Motor neuron (in vitro differentiated cells): ENCODE measurements around the gene RABGAP1L. TPM values are rescaled to one million over a fixed set of nuclear protein-coding genes. Genes with fewer than 3 reads are reported as not detected.
A peak's percentile ranks its signal among the peaks of the same experiment; 100 is the strongest.

Experiments
- ATAC-seq, 8 experiments: fragments of 200-7000 bp; cut with Tn5 transposase; replicated peaks in 6 of 8; 2 replicates each; pipeline ENCODE4 v1.8.0; 2021; ENCODE audit warnings: mild to moderate bottlenecking in 8 of 8, moderate library complexity in 8 of 8
- H3K27ac ChIP-seq, 2 donors: fragments of 250-450 bp; sonication (Bioruptor Pico); 2 replicates each; pipeline ENCODE4 v1.9.0; 2021; ENCODE audit warnings: antibody characterized with exemption in 2 of 2, mild to moderate bottlenecking in 2 of 2, moderate library complexity in 1 of 2
- H3K4me1 ChIP-seq, 2 donors: fragments of 250-450 bp; sonication (Bioruptor Pico); replicated peaks in 1 of 2; 2 replicates each; pipeline ENCODE4 v1.6.1; 2021; ENCODE audit warnings: antibody characterized with exemption in 2 of 2, mild to moderate bottlenecking in 2 of 2, moderate library complexity in 1 of 2
- H3K4me3 ChIP-seq, 5 donors: fragments of 250-450 bp; sonication (Bioruptor Pico); 2 replicates each; pipeline ENCODE4 v1.9.0; 2021; ENCODE audit warnings: antibody characterized with exemption in 5 of 5, mild to moderate bottlenecking in 5 of 5, moderate library complexity in 4 of 5
- WGBS, 10 experiments: fragments of 450-650 bp; shearing (Covaris generic); methylation state at CpG; one replicate each; pipeline ENCODE4 v1.0.0; 2022; 5-methylcytosine and 5-hydroxymethylcytosine counted together
- in situ Hi-C, 9 experiments: fragments of 400-800 bp; cut with MboI; loops; one replicate each; pipeline ENCODE4 v1.15.0; 2021; ENCODE audit warnings: low sequenced_read_pairs in 9 of 9, low pct_unique_long_range_greater_than_20kb in 2 of 9; ENCODE audit not compliant: unreplicated experiment in 9 of 9
- total RNA-seq, 8 experiments: library from RNA; unstranded; fragments of 300-600 nt; gene quantifications; 2 replicates each; pipeline versions ENCODE4 v1.2.3 to v1.2.4, GENCODE V29; 2022

RABGAP1L gene
- total RNA-seq, 8 experiments from 2014 or later: 22.0 to 60.3 (median 45.3) TPM

DNA sequence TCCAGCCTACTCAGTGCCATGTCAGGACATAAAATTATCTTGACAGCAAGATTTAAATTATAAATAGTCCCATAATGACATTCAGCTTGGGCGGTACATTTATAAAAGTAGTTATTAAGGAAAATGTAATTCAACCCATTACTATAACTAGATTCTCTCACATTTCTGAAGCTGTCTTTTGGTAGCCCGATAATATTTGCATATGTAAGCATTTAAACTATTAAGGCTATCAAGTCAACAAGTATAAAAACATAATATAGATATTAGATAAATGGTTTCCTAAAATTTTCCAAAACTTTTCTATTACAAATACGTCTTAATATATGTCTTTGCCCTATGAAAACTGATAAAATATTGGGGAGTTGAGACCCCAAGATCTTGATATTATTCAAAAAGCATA lies 266.8 kb downstream of the RABGAP1L start:
- ATAC-seq: no peak
- WGBS, 10 experiments: 60 to 94% (median 88%) methylated on average over 2 to 3 of the region's 3 CpGs
- Histone ChIP-seq H3K27ac (no peak overlapping the region), H3K4me1 (no peaks in the 10 kb centered on the region), H3K4me3 (no peak overlapping the region)
- in situ Hi-C loops: no loop called here

DNA sequence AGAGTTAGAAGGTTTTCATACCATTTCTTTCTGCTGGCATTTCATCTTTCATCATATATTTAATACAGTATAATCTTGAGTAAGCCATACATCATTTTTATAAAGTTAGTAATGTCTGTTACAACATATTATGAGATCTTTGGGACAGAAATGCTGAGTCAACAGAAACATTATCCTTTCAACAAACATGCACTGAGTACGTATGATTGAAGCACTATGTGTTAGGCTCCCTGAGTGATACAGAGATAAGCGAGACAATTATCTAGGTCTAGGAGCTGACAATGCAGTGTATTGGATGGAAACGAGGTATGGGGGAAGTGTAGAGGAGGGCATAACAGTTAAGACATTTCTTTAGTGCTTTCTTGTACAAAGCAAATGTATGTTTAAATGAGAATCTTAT lies 268.7 kb downstream of the RABGAP1L start:
- Histone ChIP-seq H3K4me1 (no peaks in the 10 kb centered on the region), H3K27ac (no peak overlapping the region), H3K4me3 (no peak overlapping the region)
- no peak for ATAC-seq
- 68 to 92% (median 81%) methylated on average over 2 to 3 of the region's 3 CpGs; no CpG with 5 or more reads in 1 of the 10 experiments for WGBS, 10 experiments
- in situ Hi-C loops: no loop called here

DNA sequence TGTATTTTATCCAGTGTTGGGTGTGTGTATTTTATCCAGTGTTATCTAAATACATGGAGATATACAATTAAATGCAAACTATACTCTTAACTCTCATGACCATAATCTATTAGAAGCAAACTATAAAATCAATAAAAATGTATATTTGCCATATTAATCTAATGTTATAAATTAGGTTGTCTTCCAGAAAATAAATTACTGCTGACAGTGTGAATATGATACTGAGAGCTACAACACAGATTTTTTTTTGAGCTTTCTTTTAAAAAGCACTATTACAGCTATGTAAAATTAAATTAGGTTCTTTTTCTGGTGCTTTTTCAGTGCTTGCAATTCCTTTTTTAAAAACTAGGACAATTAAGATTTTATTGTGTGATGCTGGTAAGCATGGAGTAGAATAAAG lies 269.4 kb downstream of the RABGAP1L start:
- in situ Hi-C loops: no loop called here
- ATAC-seq: no peak

DNA sequence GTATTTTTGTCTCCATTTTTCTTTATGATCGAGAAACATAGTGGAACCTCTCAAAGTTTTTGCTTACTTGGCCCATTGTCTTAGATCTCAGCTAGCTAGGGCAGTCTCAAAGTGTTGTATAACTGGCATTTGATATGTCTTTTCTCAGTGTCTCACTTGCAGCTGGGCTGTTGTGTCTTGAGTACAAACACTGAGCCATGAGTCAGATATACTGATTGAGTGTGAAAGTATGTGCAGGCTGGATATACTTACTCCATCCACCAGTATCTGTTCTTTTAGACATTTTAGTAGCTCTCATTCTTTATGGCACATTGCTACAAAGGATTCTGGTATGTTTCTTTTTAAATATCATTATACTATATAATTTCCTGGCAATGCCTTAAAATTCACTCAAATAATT lies 274.1 kb downstream of the RABGAP1L start:
- Histone ChIP-seq H3K4me1 (no peaks in the 10 kb centered on the region), H3K27ac (no peak overlapping the region), H3K4me3 (no peak overlapping the region)
- no peak for ATAC-seq
- in situ Hi-C loops: no loop called here
- WGBS, 10 experiments: 63 to 100% (median 81%) methylated on average over 1 of the region's 1 CpG; no CpG with 5 or more reads in 3 of the 10 experiments

More for the DNA sequence above, 269.4 kb downstream of the RABGAP1L start:
- Histone ChIP-seq H3K4me1 (no peaks in the 10 kb centered on the region), H3K4me3 (no peak overlapping the region), H3K27ac (no peak overlapping the region)

DNA sequence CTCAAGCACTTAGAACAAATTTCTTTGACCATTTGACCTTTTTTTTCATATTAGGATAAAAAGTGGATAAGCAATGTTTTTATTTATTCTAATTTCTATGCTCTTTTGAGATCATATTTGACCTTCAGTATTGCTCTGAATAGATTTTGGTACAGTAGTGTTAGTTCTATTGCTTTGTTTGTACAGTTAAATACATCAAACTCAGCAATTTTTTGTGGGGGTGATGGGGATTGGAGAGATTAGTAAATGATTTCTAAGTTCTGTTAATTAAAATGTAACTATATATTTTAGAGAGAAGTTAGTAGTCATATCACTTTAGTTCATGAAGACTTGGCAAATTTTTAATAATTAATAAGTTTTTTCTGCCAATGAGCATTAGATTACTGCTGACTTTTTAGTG lies 286.0 kb downstream of the RABGAP1L start:
- ATAC-seq: no peak
- in situ Hi-C loops: no loop called here
- no peak overlapping the region for H3K27ac ChIP-seq
- no peak overlapping the region for H3K4me3 ChIP-seq
- H3K4me1 ChIP-seq: no peaks in the 10 kb centered on the region

DNA sequence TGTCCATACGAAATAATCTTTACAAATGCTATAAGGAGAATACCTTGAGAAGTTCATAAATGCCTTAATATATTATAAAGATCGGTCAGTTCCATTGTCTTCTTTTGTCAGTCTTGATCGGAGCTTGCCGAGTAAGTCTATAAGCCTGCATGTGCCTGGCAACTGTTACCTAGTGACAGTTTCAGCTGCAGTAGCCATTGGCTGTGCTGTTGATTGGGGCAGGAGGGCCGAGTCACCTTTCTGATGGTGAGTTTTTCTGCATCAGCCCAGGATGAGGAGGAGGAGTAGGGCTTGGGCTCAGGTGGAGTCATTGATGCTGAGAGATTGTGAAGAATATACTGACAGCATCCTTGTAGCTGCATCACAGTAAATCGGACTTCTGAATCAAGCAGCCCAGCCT lies 286.5 kb downstream of the RABGAP1L start:
- Histone ChIP-seq H3K27ac (no peak overlapping the region), H3K4me3 (no peak overlapping the region), H3K4me1 (no peaks in the 10 kb centered on the region)
- WGBS, 10 experiments: 46 to 87% (median 60%) methylated on average over 2 to 6 of the region's 6 CpGs
- in situ Hi-C loops: no loop called here
- peak in 5 of 8 experiments; percentile 26 to 88 (median 57) for ATAC-seq

DNA sequence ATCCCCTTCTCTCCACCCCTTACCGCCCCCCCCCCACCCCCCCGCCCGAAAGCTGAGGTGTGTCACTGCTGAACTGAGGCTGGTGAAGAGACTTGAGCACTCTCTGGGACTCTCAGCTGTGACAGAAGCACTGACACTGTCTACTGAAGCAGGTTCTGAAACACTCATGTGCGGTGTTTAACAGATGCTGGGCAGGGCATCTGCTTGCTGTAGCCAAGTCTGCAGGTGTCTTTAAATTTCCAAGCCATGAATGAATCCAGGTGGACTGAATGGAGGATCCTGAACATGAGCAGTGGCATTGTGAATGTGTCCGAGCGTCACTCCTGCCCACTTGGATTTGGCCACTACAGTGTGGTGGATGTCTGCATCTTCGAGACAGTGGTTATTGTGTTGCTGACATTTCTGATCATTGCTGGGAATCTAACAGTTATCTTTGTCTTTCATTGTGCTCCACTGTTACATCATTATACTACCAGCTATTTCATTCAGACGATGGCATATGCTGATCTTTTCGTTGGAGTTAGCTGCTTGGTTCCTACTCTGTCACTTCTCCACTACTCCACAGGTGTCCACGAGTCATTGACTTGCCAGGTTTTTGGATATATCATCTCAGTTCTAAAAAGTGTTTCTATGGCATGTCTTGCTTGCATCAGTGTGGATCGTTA lies 288.7 kb downstream of the RABGAP1L start, which contains the start of gene GPR52:
TSS of gene GPR52 (plus strand) at position 99 of the 665 bp plus-strand sequence. CDS start at position 247, 148 bp downstream.
- WGBS, 10 experiments: 67 to 100% (median 90%) methylated on average over 1 to 7 of the region's 11 CpGs; no CpG with 5 or more reads in 2 of the 10 experiments
- H3K27ac ChIP-seq: no peak within 1 kb of the TSS
- no peak within 1 kb of the TSS for H3K4me3 ChIP-seq
- ATAC-seq: no peak
- no peaks in the 10 kb centered on the region for H3K4me1 ChIP-seq
- in situ Hi-C loops: no loop called here

DNA sequence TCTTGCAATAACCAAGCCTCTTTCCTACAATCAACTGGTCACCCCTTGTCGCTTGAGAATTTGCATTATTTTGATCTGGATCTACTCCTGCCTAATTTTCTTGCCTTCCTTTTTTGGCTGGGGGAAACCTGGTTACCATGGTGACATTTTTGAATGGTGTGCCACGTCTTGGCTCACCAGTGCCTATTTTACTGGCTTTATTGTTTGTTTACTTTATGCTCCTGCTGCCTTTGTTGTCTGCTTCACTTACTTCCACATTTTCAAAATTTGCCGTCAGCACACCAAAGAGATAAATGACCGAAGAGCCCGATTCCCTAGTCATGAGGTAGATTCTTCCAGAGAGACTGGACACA lies 289.2 kb downstream of the RABGAP1L start:
- H3K4me1 ChIP-seq: no peaks in the 10 kb centered on the region
- WGBS, 10 experiments: 50 to 100% (median 72%) methylated on average over 1 to 5 of the region's 5 CpGs; no CpG with 5 or more reads in 2 of the 10 experiments
- ATAC-seq: no peak
- in situ Hi-C loops: no loop called here
- H3K27ac ChIP-seq: no peak overlapping the region
- no peak overlapping the region for H3K4me3 ChIP-seq

DNA sequence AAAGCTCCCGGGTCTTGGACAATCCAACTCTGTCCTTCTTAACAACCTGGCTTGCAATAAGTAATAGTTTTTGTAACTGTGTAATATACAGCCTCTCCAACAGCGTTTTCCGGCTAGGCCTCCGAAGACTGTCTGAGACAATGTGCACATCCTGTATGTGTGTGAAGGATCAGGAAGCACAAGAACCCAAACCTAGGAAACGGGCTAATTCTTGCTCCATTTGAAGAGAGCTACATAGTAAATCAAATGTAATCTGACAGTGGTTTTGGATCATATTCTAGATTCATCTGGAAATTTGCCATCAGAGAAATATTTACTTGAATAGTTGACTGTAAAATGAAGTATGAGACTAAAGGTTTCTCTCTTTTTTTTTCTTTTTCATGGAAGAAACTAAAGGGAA lies 289.7 kb downstream of the RABGAP1L start:
- WGBS, 10 experiments: 71 to 100% (median 94%) methylated on average over 1 to 5 of the region's 5 CpGs
- no peak for ATAC-seq
- in situ Hi-C loops: no loop called here
- H3K4me1 ChIP-seq: no peaks in the 10 kb centered on the region
- H3K27ac ChIP-seq: no peak overlapping the region
- no peak overlapping the region for H3K4me3 ChIP-seq

DNA sequence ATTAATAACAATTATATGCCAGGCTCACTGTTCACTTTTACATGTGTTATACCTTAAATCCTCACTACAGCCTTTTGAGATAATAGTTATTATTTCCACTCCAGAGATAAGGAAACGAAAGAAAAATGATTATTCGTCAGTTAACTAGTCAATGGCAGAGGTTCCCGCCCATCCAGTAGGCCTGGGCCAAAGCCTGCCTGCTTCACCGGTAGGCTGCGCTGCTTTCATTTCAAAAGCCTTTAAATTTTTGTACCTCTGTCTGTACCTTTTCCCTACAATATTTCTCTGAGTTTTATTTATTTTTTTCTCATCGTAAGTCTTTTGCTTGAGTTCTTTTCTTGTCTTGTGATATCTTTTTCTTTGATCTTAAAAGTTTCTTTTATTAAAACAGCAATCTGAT lies 292.1 kb downstream of the RABGAP1L start:
- no peak for ATAC-seq

DNA sequence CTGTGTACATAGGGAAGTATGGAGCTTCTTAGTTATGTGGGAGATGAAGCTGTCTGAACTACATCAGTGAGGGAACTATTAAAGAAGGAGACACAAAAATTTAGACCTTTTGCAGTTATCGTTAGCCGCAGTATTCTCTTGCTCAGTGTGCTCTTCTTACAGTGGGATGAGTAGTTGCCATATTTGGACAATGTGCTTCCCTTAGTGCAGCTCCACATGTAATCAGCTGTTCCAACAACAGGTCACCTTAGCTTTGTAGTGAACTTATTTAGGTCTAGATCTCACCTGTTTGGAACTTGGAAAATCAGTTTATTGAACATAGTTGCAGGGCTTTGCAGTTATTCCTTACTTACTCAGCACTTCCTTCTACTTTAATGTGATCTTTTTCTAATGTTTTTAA lies 306.5 kb downstream of the RABGAP1L start:
- H3K4me1 ChIP-seq: no peaks in the 10 kb centered on the region
- no peak for ATAC-seq
- in situ Hi-C loops: no loop called here
- no peak overlapping the region for H3K27ac ChIP-seq
- no peak overlapping the region for H3K4me3 ChIP-seq
- WGBS, 10 experiments: 83 to 100% (median 98%) methylated on average over 2 of the region's 2 CpGs; no CpG with 5 or more reads in 2 of the 10 experiments

More for the DNA sequence above, 292.1 kb downstream of the RABGAP1L start:
- H3K4me1 ChIP-seq: no peaks in the 10 kb centered on the region
- in situ Hi-C loops: no loop called here
- 71 to 100% (median 91%) methylated on average over 2 to 6 of the region's 6 CpGs for WGBS, 10 experiments
- no peak overlapping the region for H3K27ac ChIP-seq
- no peak overlapping the region for H3K4me3 ChIP-seq

DNA sequence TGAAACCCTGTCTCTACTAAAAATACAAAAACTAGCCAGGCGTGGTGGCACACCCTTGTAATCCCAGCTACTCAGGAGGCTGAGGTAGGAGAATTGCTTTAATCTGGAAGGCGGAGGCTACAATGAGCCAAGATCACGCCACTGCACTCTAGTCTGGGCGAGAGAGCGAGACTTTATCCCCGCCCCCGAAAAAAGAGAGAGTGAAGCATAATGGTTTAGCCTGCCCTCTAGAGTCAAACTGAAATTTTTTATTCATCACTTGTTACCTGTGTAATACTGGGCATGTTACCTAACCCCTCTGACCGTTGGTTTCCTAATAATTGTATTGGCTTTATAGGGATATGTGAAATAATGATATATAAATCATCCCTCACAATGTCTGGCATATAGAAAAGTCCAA lies 307.3 kb downstream of the RABGAP1L start:
- WGBS, 10 experiments: 95 to 100% (median 97%) methylated on average over 2 to 8 of the region's 8 CpGs; no CpG with 5 or more reads in 3 of the 10 experiments
- no peak for ATAC-seq
- Histone ChIP-seq H3K4me3 (no peak overlapping the region), H3K27ac (no peak overlapping the region), H3K4me1 (no peaks in the 10 kb centered on the region)
- in situ Hi-C loops: no loop called here

DNA sequence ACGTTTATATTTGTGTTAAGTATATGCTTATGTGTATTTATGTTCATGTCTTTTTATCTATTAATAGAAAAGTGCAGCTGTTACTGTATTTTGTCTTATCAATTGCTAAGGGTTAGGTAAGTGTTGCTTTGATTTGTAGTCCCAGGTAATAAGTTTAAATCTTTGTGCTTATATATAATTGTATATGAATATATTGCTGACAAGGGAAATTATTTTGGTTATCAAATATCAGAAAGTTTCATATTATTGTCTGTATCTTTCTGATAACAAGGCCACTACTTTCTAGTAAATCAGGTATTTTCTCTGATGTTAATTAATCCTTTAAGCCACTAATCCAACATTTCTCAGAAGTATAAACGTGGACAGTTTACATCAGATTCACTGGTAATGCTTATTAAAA lies 309.7 kb downstream of the RABGAP1L start:
- no peak overlapping the region for H3K27ac ChIP-seq
- 19 to 65% (median 56%) methylated on average over 1 to 2 of the region's 2 CpGs; no CpG with 5 or more reads in 1 of the 10 experiments for WGBS, 10 experiments
- no peak overlapping the region for H3K4me3 ChIP-seq
- in situ Hi-C loops: no loop called here
- H3K4me1 ChIP-seq: no peaks in the 10 kb centered on the region
- ATAC-seq: no peak

DNA sequence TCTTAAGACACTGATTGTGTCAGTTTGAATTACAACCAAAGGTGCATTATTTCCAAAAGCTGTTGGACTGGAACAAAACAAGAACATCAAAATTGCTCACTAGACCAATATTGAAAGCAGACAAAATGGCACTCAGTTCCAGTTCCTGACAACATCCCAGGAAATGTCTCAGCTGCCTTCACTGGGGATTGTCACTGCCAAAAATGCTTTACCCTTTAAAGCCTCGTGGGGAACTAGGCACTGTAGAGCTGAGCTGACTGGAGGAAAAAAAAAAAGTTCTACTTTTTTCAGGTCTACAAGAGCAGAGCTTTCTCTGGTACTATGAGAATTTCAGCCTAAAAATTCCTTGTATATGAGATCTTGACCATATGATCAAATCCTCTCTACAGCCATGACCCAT lies 310.4 kb downstream of the RABGAP1L start:
- no peak overlapping the region for H3K27ac ChIP-seq
- no peak overlapping the region for H3K4me3 ChIP-seq
- in situ Hi-C loops: no loop called here
- no peak for ATAC-seq
- 0 to 50% (median 14%) methylated on average over 1 of the region's 1 CpG; no CpG with 5 or more reads in 4 of the 10 experiments for WGBS, 10 experiments
- H3K4me1 ChIP-seq: no peaks in the 10 kb centered on the region
